CD4-positive, CD25-positive, alpha-beta regulatory T cell (primary cell): ENCODE results near the gene EVC. TPM values are rescaled to one million over a fixed set of nuclear protein-coding genes. Genes with fewer than 3 reads are reported as not detected.
"Not testable (repeated sequence)": the region's sequence is repeated elsewhere in the genome, so short reads cannot be mapped to it uniquely, and the experiment has no call there.

Experiments
- ATAC-seq, 2 donors: fragments of 150-1000 bp; cut with Tn5 transposase; one replicate each; pipeline ENCODE4 v1.10.0; 2021; ENCODE audit warnings: low read depth in 2 of 2, moderate number of reproducible peaks in 2 of 2, moderate library complexity in 1 of 2
- DNase-seq, 3 donors: peaks; one replicate each; pipeline versions ENCODE4 v3.0.0 to v3.0.0-alpha.2; 2012 to 2022; ENCODE audit warnings: mixed read lengths in 1 of 3
- H3K27ac ChIP-seq: one replicate; pipeline ENCODE4 v1.7.0; 2013; ENCODE audit warnings: mild to moderate bottlenecking, low read length; ENCODE audit not compliant: insufficient read depth, poor library complexity, severe bottlenecking
- H3K27me3 ChIP-seq: one replicate; pipeline ENCODE4 v1.7.0; 2013; ENCODE audit warnings: low read length; ENCODE audit not compliant: control insufficient read depth, insufficient read depth
- H3K36me3 ChIP-seq: one replicate; pipeline ENCODE4 v1.7.0; 2013; ENCODE audit warnings: mild to moderate bottlenecking, low read length, moderate library complexity; ENCODE audit not compliant: control insufficient read depth, insufficient read depth
- H3K4me1 ChIP-seq: 2 replicates; pipeline ENCODE4 v1.7.0; 2013; ENCODE audit warnings: mild to moderate bottlenecking, low read length; ENCODE audit not compliant: insufficient read depth, control insufficient read depth, poor library complexity, severe bottlenecking
- H3K4me3 ChIP-seq: one replicate; pipeline ENCODE4 v1.7.0; 2013; ENCODE audit warnings: low read depth, mild to moderate bottlenecking, low read length, moderate library complexity
- H3K9me3 ChIP-seq, 2 experiments: 1 replicate in 1 of 2; 2 replicates in 1 of 2; pipeline ENCODE4 v1.7.0; 2013; ENCODE audit warnings: low read length in 2 of 2, mild to moderate bottlenecking in 1 of 2, moderate library complexity in 1 of 2; ENCODE audit not compliant: control insufficient read depth in 2 of 2
- H3K27ac Mint-ChIP-seq, 3 donors: one replicate each; pipeline ENCODE4 v1.8.0; 2020 to 2022; ENCODE audit warnings: mild to moderate bottlenecking in 3 of 3, mixed read lengths in 3 of 3, moderate library complexity in 2 of 3
- H3K27me3 Mint-ChIP-seq: one replicate; pipeline ENCODE4 v1.8.0; 2022; ENCODE audit warnings: mild to moderate bottlenecking, mixed read lengths
- H3K36me3 Mint-ChIP-seq: one replicate; pipeline ENCODE4 v1.8.0; 2020; ENCODE audit warnings: mixed read lengths
- H3K4me1 Mint-ChIP-seq, 4 donors: one replicate each; pipeline ENCODE4 v1.8.0; 2020 to 2022; ENCODE audit warnings: mixed read lengths in 4 of 4, mild to moderate bottlenecking in 1 of 4
- H3K4me3 Mint-ChIP-seq, 4 donors: one replicate each; pipeline ENCODE4 v1.8.0; 2020 to 2022; ENCODE audit warnings: mild to moderate bottlenecking in 4 of 4, mixed read lengths in 4 of 4, moderate library complexity in 3 of 4
- H3K9me3 Mint-ChIP-seq, 7 donors: one replicate each; pipeline ENCODE4 v1.8.0; 2020 to 2022; ENCODE audit warnings: mixed read lengths in 7 of 7, mild to moderate bottlenecking in 3 of 7, moderate library complexity in 2 of 7
- polyA plus RNA-seq, 4 donors: library from polyadenylated mRNA; unstranded; fragments of 300-500 nt; fragmentation: Illumina TruSeq; gene quantifications; one replicate each; pipeline ENCODE4 v1.2.3, GENCODE V29; 2021
- total RNA-seq: library from RNA; stranded (reverse); gene quantifications from one replicate; pipeline ENCODE4 v1.2.3, GENCODE V29; 2022

The EVC gene
- total and polyA plus RNA-seq, 5 donors from 2014 or later: 0.02 to 4.6 TPM; not detected in 3

DNA sequence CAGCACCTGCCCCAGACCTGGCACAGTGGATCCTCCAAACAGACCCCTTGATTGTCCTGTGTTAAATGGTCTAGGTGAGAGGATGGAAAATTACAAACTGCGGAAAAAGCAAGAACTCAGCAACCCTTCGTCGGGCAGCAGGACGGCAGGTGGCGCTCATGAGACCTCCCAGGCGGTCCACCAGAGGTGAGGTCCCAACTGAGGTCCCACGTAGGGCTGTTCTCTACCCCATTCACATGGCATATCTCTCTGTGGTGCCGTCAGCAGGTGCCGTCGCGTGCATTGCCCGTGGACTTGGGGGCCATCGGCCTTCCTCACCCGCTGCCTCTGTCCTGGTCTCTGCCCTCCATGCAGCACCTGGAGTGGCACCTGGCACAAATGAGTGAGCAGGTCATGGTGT is 93.7 kb downstream of the EVC start:
- Histone ChIP-seq H3K36me3 (no peaks in the 10 kb centered on the region), H3K9me3 (no peaks in the 10 kb centered on the region), H3K4me3 (no peak overlapping the region), H3K27me3 (no peaks in the 10 kb centered on the region), H3K27ac (no peak overlapping the region), H3K4me1 (no peaks in the 10 kb centered on the region)
- no peaks in the 10 kb centered on the region for H3K36me3 Mint-ChIP-seq
- no peak overlapping the region for H3K27ac Mint-ChIP-seq
- H3K9me3 Mint-ChIP-seq: no peaks in the 10 kb centered on the region
- H3K27me3 Mint-ChIP-seq: peaks cover 4% of the 10 kb centered on the region
- ATAC-seq (no peak), DNase-seq (no peak)
- no peaks in the 10 kb centered on the region for H3K4me1 Mint-ChIP-seq
- no peak overlapping the region for H3K4me3 Mint-ChIP-seq

GRCh38 chr4:5805270-5805669 is 94.3 kb downstream of the EVC start:
- ATAC-seq (no peak), DNase-seq (no peak)
- Histone ChIP-seq H3K9me3 (no peaks in the 10 kb centered on the region), H3K4me3 (no peak overlapping the region), H3K27ac (no peak overlapping the region), H3K36me3 (no peaks in the 10 kb centered on the region), H3K27me3 (no peaks in the 10 kb centered on the region), H3K4me1 (no peaks in the 10 kb centered on the region)
- Mint-ChIP-seq H3K4me3 (no peak overlapping the region), H3K36me3 (no peaks in the 10 kb centered on the region), H3K27me3 (peaks cover 4% of the 10 kb centered on the region), H3K9me3 (no peaks in the 10 kb centered on the region), H3K27ac (no peak overlapping the region), H3K4me1 (no peaks in the 10 kb centered on the region)

GRCh38 chr4:5808081-5808741 is 97.2 kb downstream of the EVC start:
- H3K27me3 ChIP-seq: no peaks in the 10 kb centered on the region
- H3K4me1 ChIP-seq: no peaks in the 10 kb centered on the region
- Mint-ChIP-seq H3K36me3 (no peaks in the 10 kb centered on the region), H3K9me3 (no peaks in the 10 kb centered on the region), H3K4me3 (no peak overlapping the region), H3K27me3 (no peaks in the 10 kb centered on the region), H3K27ac (no peak overlapping the region), H3K4me1 (no peaks in the 10 kb centered on the region)
- DNase-seq (no peak), ATAC-seq (peak in 1 of 2 donors; percentile 14)
- H3K27ac ChIP-seq: no peak overlapping the region
- no peaks in the 10 kb centered on the region for H3K9me3 ChIP-seq
- no peaks in the 10 kb centered on the region for H3K36me3 ChIP-seq
- H3K4me3 ChIP-seq: no peak overlapping the region

DNA sequence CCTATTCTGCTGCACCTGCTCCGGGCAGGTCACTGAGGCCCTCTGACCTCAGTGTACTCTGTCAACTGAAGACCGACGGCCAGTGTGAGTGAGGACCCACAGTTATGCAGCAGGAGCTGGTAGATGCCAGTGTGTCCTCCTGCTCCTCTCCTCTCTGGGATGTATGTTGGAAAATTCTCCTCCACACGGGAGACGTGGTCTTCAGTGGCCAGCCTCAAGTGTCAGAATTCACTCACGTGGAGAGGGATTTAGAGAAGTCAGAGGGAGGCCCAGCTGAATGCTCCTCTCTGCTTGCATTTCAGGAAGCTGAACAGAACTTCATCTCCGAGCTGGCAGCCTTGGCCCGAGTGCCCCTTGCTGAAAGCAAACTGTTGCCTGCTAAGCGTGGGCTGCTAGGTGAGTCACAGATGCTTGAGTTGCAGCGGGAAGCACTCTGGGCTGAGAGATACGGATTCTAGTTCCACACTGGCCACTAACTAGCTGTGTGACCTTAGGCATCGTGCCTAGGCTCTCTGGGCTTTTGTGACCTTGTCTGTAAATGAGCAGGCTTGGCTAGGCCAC is 98.3 kb downstream of the EVC start:
- ATAC-seq (no peak), DNase-seq (no peak)
- no peaks in the 10 kb centered on the region for H3K36me3 Mint-ChIP-seq
- H3K27ac ChIP-seq: no peak overlapping the region
- H3K4me3 ChIP-seq: no peak overlapping the region
- H3K36me3 ChIP-seq: no peaks in the 10 kb centered on the region
- no peaks in the 10 kb centered on the region for H3K27me3 Mint-ChIP-seq
- no peaks in the 10 kb centered on the region for H3K9me3 Mint-ChIP-seq
- no peaks in the 10 kb centered on the region for H3K4me1 ChIP-seq
- H3K4me3 Mint-ChIP-seq: no peak overlapping the region
- no peaks in the 10 kb centered on the region for H3K4me1 Mint-ChIP-seq
- H3K27ac Mint-ChIP-seq: no peak overlapping the region
- H3K27me3 ChIP-seq: no peaks in the 10 kb centered on the region
- H3K9me3 ChIP-seq: no peaks in the 10 kb centered on the region

DNA sequence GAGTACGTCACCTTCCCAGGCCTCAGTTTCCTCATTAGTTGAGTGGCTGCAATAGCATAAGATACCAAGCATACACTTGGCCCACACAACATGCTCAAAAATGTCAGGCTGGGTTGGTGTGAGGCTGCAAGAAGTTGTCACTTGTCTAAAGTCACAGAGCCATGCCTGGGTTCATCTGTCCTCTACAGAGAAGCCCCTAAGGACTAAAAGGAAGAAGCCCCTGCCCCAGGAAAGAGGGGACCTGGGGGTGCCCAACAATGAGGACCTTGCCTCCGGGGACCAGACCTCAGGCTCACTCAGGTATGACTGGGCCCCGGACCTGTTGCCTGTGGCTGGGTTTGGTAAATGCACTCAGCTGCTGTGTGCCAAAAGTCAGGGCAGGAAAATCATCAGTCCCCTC is 99.2 kb downstream of the EVC start:
- H3K4me3 Mint-ChIP-seq: no peak overlapping the region
- H3K27me3 ChIP-seq: no peaks in the 10 kb centered on the region
- no peak overlapping the region for H3K27ac ChIP-seq
- H3K36me3 ChIP-seq: no peaks in the 10 kb centered on the region
- H3K9me3 Mint-ChIP-seq: no peaks in the 10 kb centered on the region
- H3K27ac Mint-ChIP-seq: no peak overlapping the region
- no peaks in the 10 kb centered on the region for H3K36me3 Mint-ChIP-seq
- DNase-seq (no peak), ATAC-seq (no peak)
- no peak overlapping the region for H3K4me3 ChIP-seq
- no peaks in the 10 kb centered on the region for H3K27me3 Mint-ChIP-seq
- no peaks in the 10 kb centered on the region for H3K4me1 Mint-ChIP-seq
- H3K9me3 ChIP-seq: no peaks in the 10 kb centered on the region
- H3K4me1 ChIP-seq: no peaks in the 10 kb centered on the region

DNA sequence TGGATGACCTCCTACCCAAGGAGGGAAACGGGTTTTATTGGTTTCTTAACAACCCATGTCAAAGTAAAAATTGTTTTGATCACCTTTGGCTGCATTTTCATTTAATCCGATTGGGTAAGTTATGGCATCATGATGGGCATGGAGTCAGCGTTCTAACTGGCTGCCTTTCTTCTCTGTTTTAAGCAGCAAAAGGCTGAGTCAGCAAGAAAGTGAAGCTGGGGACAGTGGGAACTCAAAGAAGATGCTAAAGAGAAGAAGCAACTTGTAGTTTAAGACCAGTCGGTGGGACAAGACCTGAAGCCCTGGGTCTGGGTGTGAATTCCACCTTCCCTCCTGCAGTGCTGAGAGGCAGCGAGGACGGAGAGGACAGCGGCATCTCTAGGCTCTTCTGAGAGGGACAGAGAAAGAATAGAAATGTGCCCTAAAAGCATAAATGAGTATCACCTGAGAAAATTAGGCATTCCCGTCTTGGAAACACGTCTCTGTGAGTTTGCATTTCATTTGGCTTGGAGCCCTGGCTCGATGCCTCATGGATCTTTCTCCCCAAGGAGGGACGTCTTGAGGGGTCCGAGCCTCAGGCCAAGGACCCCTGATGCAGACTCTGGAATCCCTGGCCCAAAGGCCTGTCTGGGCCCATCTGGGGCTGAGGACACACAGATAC is 99.9 kb downstream of the EVC start:
- Histone ChIP-seq H3K27ac (no peak overlapping the region), H3K9me3 (no peaks in the 10 kb centered on the region), H3K27me3 (no peaks in the 10 kb centered on the region), H3K4me1 (no peaks in the 10 kb centered on the region), H3K36me3 (no peaks in the 10 kb centered on the region), H3K4me3 (no peak overlapping the region)
- Mint-ChIP-seq H3K27ac (no peak overlapping the region), H3K4me1 (no peaks in the 10 kb centered on the region), H3K4me3 (no peak overlapping the region), H3K36me3 (no peaks in the 10 kb centered on the region), H3K9me3 (no peaks in the 10 kb centered on the region), H3K27me3 (no peaks in the 10 kb centered on the region)
- ATAC-seq (no peak), DNase-seq (no peak)

DNA sequence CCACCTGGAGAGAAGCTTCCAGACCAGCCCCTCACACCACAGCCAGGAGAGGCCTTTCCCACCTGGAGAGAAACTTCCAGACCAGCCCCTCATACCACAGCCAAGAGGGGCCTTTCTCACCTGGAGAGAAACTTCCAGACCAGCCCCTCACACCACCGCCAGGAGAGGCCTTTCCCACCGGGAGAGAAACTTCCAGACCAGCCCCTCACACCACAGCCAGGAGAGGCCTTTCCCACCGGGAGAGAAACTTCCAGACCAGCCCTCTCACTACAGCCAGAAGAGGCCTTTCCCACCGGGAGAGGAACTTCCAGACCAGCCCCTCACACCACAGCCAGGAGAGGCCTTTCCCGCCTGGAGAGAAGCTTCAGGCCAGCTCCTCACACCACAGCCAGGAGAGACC is 101.1 kb downstream of the EVC start:
- not testable (repeated sequence) for H3K9me3 ChIP-seq, H3K4me3 Mint-ChIP-seq, ATAC-seq, H3K27ac Mint-ChIP-seq, H3K36me3 ChIP-seq, H3K9me3 Mint-ChIP-seq, H3K27me3 ChIP-seq, H3K4me1 Mint-ChIP-seq, H3K27me3 Mint-ChIP-seq, DNase-seq, H3K27ac ChIP-seq, H3K4me3 ChIP-seq, H3K36me3 Mint-ChIP-seq, H3K4me1 ChIP-seq
